ENCODE data around the gene TNNI3. TPM values are rescaled to one million over a fixed set of nuclear protein-coding genes. Genes with fewer than 3 reads are reported as not detected.

The TNNI3 gene
- total RNA-seq, 1 experiment from 2014 or later: 15.0 TPM

DNA sequence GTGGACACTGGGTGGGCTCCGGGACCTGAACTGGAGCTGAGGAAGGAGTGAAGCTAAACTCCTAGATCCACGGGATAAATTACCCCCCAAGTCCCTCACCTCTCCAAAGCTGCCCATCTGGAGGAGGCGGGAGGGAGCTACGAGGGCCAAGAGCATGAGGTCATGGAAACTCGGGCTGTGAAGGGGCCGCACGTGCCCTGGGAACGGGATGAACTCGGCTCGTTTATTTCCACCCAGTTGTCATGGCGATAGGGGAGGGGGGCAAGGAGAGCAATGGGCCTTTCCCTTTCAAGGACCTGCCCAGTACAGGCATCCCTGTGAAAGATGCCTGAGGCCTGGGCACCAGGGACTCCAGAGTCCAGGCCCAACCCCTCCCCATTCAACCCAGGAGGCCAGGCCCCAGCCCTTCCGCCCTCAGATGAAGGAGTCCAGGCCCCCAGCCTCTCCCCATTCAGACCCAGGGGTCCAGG is 43.9 kb downstream of the TNNI3 start (continued):
- TF ChIP-seq ETV6 (CRISPR knock-in tag; IDR thresholded peaks at IDR 0.05) (no peak), ZNF416 (CRISPR knock-in tag; IDR thresholded peaks at IDR 0.05) (no peak), PRRX2 (CRISPR knock-in tag; IDR thresholded peaks at IDR 0.05) (no peak)
- TF ChIP-seq, protein P1, sequence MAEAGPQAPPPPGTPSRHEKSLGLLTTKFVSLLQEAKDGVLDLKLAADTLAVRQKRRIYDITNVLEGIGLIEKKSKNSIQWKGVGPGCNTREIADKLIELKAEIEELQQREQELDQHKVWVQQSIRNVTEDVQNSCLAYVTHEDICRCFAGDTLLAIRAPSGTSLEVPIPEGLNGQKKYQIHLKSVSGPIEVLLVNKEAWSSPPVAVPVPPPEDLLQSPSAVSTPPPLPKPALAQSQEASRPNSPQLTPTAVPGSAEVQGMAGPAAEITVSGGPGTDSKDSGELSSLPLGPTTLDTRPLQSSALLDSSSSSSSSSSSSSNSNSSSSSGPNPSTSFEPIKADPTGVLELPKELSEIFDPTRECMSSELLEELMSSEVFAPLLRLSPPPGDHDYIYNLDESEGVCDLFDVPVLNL (CRISPR knock-in tag; IDR thresholded peaks at IDR 0.05; ENCODE audit: borderline replicate concordance, low read depth): no peak

DNA sequence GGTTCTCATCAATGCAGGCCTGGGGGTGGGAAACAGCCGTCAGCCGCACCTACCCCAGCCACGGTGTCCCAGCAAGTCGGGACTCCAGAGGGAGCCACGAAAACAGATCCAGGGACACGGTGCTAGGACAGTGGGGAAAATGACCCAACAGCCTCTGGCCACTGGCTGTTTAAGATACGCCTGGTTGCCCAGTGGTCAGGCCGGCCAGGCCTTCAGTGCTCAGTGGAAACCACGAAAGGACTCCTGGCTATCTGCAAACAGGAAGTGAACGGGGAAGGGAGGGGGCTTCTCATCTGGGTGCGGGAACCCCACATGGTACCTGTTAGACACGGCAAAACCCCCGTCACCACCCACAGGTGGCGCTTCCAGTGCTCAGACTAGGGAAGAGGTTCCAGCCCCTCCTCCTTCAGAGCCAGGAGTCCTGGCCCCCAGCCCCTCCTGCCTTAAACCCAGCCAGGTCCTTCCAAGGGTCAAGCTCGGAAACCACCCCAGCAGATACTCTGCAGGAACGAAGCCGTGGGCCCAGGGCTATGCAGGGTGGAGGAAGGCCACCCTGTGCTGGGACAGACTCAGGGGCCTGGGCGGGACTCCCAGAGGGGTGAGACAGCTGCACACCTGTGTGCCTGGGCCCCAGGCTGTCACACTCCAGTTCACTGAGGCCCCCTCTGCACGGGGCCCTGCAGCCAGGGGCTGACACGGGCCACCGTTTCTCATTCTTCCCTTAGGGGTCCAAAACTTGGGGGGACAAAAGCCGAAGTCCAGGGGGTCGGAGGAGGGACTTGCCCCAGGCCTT is 44.6 kb downstream of the TNNI3 start:
- ATAC-seq (peak; percentile 5; the same call in 1 of the 2 replicates), DNase-seq (ENCODE audit: low spot score) (peak; percentile 52)
- Mint-ChIP-seq H3K36me3 (peaks cover 9% of the 10 kb centered on the region), H3K4me1 (peaks cover 26% of the 10 kb centered on the region), H3K27ac (peak overlapping the region; percentile 53; the same call in 1 of the 2 replicates), H3K4me3 (no peak overlapping the region), H3K9me3 (no peaks in the 10 kb centered on the region), H3K27me3 (ENCODE audit: low read depth) (no peaks in the 10 kb centered on the region)
- TF ChIP-seq CBFB (CRISPR knock-in tag; IDR thresholded peaks at IDR 0.05; ENCODE audit: low read depth) (no peak), NR2C2 (CRISPR knock-in tag; IDR thresholded peaks at IDR 0.05) (no peak)
- ChIA-PET POLR2A (no interaction called here), CTCF (interaction anchor here (0.7 to 1.2 kb wide), 5 partner anchors 12 to 34 kb away, joined by 3 to 7 read pairs (median 4); no protein-coding TSS in a partner anchor)

DNA sequence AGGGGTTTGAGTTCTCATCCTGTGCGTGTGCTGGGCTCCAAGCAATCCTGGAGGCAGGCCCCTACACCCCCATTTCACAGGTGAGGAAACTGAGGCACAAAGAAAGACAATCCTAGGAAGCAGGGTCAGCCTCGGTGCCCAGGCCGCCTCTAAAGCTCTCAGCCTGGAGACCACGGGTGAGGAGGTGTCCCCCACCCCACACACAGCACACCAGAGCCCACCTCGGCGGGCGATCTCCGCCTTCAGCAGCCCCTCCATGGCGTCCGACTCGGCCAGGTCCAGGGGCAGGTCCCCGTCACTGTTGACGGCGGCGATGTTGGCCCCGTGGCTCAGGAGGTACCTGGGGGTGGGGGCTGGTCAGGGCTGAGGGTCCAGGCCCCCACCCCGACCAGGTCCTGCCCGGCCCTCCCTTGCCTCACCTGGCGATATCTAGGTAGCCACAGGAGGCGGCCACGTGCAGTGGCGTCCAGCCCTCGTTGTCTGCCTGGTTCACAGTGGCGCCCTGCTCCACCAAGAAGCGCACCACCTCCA is 45.2 kb downstream of the TNNI3 start:
- peaks cover 26% of the 10 kb centered on the region for H3K4me1 Mint-ChIP-seq
- ATAC-seq: no peak
- POLR2A ChIA-PET: no interaction called here
- TF ChIP-seq NR2C2 (CRISPR knock-in tag; IDR thresholded peaks at IDR 0.05): no peak
- no peak for TF ChIP-seq ZNF396 (CRISPR knock-in tag; IDR thresholded peaks at IDR 0.05; ENCODE audit: borderline replicate concordance)
- TF ChIP-seq, protein P2, sequence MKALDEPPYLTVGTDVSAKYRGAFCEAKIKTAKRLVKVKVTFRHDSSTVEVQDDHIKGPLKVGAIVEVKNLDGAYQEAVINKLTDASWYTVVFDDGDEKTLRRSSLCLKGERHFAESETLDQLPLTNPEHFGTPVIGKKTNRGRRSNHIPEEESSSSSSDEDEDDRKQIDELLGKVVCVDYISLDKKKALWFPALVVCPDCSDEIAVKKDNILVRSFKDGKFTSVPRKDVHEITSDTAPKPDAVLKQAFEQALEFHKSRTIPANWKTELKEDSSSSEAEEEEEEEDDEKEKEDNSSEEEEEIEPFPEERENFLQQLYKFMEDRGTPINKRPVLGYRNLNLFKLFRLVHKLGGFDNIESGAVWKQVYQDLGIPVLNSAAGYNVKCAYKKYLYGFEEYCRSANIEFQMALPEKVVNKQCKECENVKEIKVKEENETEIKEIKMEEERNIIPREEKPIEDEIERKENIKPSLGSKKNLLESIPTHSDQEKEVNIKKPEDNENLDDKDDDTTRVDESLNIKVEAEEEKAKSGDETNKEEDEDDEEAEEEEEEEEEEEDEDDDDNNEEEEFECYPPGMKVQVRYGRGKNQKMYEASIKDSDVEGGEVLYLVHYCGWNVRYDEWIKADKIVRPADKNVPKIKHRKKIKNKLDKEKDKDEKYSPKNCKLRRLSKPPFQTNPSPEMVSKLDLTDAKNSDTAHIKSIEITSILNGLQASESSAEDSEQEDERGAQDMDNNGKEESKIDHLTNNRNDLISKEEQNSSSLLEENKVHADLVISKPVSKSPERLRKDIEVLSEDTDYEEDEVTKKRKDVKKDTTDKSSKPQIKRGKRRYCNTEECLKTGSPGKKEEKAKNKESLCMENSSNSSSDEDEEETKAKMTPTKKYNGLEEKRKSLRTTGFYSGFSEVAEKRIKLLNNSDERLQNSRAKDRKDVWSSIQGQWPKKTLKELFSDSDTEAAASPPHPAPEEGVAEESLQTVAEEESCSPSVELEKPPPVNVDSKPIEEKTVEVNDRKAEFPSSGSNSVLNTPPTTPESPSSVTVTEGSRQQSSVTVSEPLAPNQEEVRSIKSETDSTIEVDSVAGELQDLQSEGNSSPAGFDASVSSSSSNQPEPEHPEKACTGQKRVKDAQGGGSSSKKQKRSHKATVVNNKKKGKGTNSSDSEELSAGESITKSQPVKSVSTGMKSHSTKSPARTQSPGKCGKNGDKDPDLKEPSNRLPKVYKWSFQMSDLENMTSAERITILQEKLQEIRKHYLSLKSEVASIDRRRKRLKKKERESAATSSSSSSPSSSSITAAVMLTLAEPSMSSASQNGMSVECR (CRISPR knock-in tag; IDR thresholded peaks at IDR 0.05; ENCODE audit: borderline replicate concordance): no peak
- TF ChIP-seq HMGA2 (CRISPR knock-in tag; IDR thresholded peaks at IDR 0.05): no peak
- TF ChIP-seq NFATC4 (CRISPR knock-in tag; IDR thresholded peaks at IDR 0.05): no peak
- no peak for TF ChIP-seq TEAD4 (CRISPR knock-in tag; IDR thresholded peaks at IDR 0.05)
- TF ChIP-seq NFE2L1 (CRISPR knock-in tag; IDR thresholded peaks at IDR 0.05): no peak
- TF ChIP-seq, protein P3, sequence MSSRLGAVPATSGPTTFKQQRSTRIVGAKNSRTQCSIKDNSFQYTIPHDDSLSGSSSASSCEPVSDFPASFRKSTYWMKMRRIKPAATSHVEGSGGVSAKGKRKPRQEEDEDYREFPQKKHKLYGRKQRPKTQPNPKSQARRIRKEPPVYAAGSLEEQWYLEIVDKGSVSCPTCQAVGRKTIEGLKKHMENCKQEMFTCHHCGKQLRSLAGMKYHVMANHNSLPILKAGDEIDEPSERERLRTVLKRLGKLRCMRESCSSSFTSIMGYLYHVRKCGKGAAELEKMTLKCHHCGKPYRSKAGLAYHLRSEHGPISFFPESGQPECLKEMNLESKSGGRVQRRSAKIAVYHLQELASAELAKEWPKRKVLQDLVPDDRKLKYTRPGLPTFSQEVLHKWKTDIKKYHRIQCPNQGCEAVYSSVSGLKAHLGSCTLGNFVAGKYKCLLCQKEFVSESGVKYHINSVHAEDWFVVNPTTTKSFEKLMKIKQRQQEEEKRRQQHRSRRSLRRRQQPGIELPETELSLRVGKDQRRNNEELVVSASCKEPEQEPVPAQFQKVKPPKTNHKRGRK (CRISPR knock-in tag; IDR thresholded peaks at IDR 0.05; ENCODE audit: borderline replicate concordance): no peak
- TF ChIP-seq, protein P4, sequence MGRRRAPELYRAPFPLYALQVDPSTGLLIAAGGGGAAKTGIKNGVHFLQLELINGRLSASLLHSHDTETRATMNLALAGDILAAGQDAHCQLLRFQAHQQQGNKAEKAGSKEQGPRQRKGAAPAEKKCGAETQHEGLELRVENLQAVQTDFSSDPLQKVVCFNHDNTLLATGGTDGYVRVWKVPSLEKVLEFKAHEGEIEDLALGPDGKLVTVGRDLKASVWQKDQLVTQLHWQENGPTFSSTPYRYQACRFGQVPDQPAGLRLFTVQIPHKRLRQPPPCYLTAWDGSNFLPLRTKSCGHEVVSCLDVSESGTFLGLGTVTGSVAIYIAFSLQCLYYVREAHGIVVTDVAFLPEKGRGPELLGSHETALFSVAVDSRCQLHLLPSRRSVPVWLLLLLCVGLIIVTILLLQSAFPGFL (CRISPR knock-in tag; IDR thresholded peaks at IDR 0.05; ENCODE audit: borderline replicate concordance): no peak
- TF ChIP-seq, protein P5, sequence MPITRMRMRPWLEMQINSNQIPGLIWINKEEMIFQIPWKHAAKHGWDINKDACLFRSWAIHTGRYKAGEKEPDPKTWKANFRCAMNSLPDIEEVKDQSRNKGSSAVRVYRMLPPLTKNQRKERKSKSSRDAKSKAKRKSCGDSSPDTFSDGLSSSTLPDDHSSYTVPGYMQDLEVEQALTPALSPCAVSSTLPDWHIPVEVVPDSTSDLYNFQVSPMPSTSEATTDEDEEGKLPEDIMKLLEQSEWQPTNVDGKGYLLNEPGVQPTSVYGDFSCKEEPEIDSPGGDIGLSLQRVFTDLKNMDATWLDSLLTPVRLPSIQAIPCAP (CRISPR knock-in tag; IDR thresholded peaks at IDR 0.05): no peak
- TF ChIP-seq ZNF423 (CRISPR knock-in tag; IDR thresholded peaks at IDR 0.05): no peak
- TF ChIP-seq, protein P6, sequence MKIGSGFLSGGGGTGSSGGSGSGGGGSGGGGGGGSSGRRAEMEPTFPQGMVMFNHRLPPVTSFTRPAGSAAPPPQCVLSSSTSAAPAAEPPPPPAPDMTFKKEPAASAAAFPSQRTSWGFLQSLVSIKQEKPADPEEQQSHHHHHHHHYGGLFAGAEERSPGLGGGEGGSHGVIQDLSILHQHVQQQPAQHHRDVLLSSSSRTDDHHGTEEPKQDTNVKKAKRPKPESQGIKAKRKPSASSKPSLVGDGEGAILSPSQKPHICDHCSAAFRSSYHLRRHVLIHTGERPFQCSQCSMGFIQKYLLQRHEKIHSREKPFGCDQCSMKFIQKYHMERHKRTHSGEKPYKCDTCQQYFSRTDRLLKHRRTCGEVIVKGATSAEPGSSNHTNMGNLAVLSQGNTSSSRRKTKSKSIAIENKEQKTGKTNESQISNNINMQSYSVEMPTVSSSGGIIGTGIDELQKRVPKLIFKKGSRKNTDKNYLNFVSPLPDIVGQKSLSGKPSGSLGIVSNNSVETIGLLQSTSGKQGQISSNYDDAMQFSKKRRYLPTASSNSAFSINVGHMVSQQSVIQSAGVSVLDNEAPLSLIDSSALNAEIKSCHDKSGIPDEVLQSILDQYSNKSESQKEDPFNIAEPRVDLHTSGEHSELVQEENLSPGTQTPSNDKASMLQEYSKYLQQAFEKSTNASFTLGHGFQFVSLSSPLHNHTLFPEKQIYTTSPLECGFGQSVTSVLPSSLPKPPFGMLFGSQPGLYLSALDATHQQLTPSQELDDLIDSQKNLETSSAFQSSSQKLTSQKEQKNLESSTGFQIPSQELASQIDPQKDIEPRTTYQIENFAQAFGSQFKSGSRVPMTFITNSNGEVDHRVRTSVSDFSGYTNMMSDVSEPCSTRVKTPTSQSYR (CRISPR knock-in tag; IDR thresholded peaks at IDR 0.05): no peak
- TF ChIP-seq SP1 (CRISPR knock-in tag; conservative IDR thresholded peaks at IDR 0.05): no peak

More for the DNA sequence above, 45.2 kb downstream of the TNNI3 start:
- Mint-ChIP-seq H3K27me3 (ENCODE audit: low read depth) (no peaks in the 10 kb centered on the region), H3K9me3 (no peaks in the 10 kb centered on the region), H3K27ac (no peak overlapping the region), H3K36me3 (peaks cover 9% of the 10 kb centered on the region), H3K4me3 (no peak overlapping the region)
- CTCF ChIA-PET: interaction anchor here (1.1 to 1.2 kb wide), 2 partner anchors 9 to 18 kb away, joined by 3 to 5 read pairs; no protein-coding TSS in a partner anchor
- DNase-seq (ENCODE audit: low spot score): no peak

Measured in WTC11 (cell line).